ENCODE results near the gene POLD2.

POLD2 gene

GRCh38 chr7:44113764-44114354, 9.5 kb downstream of the POLD2 start:
- DNase-seq (ENCODE audit: low read depth): no peak

GRCh38 chr7:44112997-44113763, 10.2 kb downstream of the POLD2 start:
- no peak for DNase-seq (ENCODE audit: low read depth)

GRCh38 chr7:44112231-44112996, 10.9 kb downstream of the POLD2 start:
- DNase-seq (ENCODE audit: low read depth): no peak

GRCh38 chr7:44111761-44112160, 11.6 kb downstream of the POLD2 start:
- no peak for DNase-seq (ENCODE audit: low read depth)

GRCh38 chr7:44110719-44111635, 12.4 kb downstream of the POLD2 start:
- no peak for DNase-seq (ENCODE audit: low read depth)

- no peak for DNase-seq (ENCODE audit: low read depth)
These were observed 13.4 kb downstream of the POLD2 start for GRCh38 chr7:44109991-44110390.

GRCh38 chr7:44108768-44109750, 14.3 kb downstream of the POLD2 start:
- DNase-seq (ENCODE audit: low read depth): no peak

GRCh38 chr7:44107961-44108767, 15.2 kb downstream of the POLD2 start:
- DNase-seq (ENCODE audit: low read depth): no peak

- DNase-seq (ENCODE audit: low read depth): no peak
These were observed 16.0 kb downstream of the POLD2 start for GRCh38 chr7:44107116-44107960.

GRCh38 chr7:44106311-44107065, 16.9 kb downstream of the POLD2 start:
- DNase-seq (ENCODE audit: low read depth): no peak

GRCh38 chr7:44105832-44106231, 17.5 kb downstream of the POLD2 start:
- DNase-seq (ENCODE audit: low read depth): no peak

GRCh38 chr7:44104860-44105771, 18.2 kb downstream of the POLD2 start:
- no peak for DNase-seq (ENCODE audit: low read depth)

- DNase-seq (ENCODE audit: low read depth): no peak
These were observed 19.2 kb downstream of the POLD2 start, which contains the start of gene AEBP1 for GRCh38 chr7:44103923-44104859. Gene AEBP1 (plus strand): TSS chr7:44104345. CDS start chr7:44104666, 321 bp downstream.

- no peak for DNase-seq (ENCODE audit: low read depth)
These were observed 19.8 kb downstream of the POLD2 start for GRCh38 chr7:44103566-44103922.

GRCh38 chr7:44102846-44103565, 20.3 kb downstream of the POLD2 start:
- no peak for DNase-seq (ENCODE audit: low read depth)
